Heart left ventricle (tissue), 13 donors: Measurements from ENCODE around the gene TRAFD1.

Experiments
- POLR2A ChIP-seq, 2 donors: fragments of 450-650 bp; IDR thresholded peaks; one replicate each; pipeline ENCODE4 v1.6.1; 2017; ENCODE audit warnings: antibody characterized with exemption in 2 of 2, mild to moderate bottlenecking in 2 of 2, moderate library complexity in 2 of 2
- TF ChIP-seq, protein P1 (sequence below), 12 donors: fragments of 200-600 bp; sonication (generic) in 4 of 12; IDR thresholded peaks; one replicate each; pipeline versions ENCODE4 v1.5.0 to v1.8.0; 2018 to 2022; ENCODE audit warnings: antibody characterized with exemption in 12 of 12, mild to moderate bottlenecking in 5 of 12
- donor health status: ischemic (EF 13 %, LVEDD 7.1; RV severe dilation, severe dysfunction).
- donor health status: DM: no; HTN: yes; CAD: no.
- donor health status: DM: no; HTN: no; CAD: no.
- donor health status: ischemic (EF 25% LVEDD 6.9; RV normal size, moderate dysfunction).
- donor health status: ischemic (EF 25% LVEDD 5.7; RV mildly dilated, moderate dysfunction).
- donor health status: ischemic (EF 35%, LVEDD 5.7; RV mildly dilated, moderate dysfunction).
- donor health status: nonischemic (EF 11% LVEDD 7.7; RV severe dilation, severe dysfunction).
- donor health status: DM: yes; HTN: yes; CAD: no.
- donor health status: PGD.
- donor health status: ischemic (EF 29% LVEDD 5.4; RV normal size, mild dysfunction).
- donor health status: nonischemic (EF 23%, LVEDD 6.1; RV moderate dilation, normal function).

DNA sequence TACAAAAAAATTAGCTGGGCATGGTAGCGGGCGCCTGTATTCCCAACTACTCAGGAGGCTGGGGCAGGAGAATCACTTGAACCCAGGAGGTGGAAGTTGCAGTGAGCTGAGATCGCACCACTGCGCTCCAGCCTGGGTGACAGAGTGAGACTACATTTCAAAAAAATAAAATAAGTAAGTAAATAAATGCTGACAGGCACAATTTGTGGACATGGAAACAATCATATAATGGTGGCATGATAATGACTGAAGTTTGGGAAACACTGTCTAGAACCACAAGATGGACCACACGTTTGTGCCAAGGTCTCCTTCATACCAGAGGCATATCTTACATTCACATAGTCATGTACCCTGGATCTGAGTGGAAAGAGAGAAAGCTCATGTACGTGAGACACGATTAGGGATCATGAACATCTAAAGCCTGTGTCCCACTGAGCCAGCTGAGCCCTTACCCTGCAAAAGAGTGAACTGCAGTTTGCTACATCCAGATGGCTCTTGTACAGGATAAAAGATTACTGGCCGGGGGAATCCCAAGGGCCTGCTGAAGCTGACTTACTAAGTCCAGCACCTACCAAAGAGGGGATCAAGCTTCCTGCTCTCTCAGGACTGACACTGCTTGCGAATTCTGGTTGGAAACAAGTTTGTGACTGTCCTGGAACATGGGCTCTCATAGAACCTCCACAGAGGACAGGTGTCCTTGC, 62.9 kb downstream of the TRAFD1 start:
- TF ChIP-seq, protein P1, sequence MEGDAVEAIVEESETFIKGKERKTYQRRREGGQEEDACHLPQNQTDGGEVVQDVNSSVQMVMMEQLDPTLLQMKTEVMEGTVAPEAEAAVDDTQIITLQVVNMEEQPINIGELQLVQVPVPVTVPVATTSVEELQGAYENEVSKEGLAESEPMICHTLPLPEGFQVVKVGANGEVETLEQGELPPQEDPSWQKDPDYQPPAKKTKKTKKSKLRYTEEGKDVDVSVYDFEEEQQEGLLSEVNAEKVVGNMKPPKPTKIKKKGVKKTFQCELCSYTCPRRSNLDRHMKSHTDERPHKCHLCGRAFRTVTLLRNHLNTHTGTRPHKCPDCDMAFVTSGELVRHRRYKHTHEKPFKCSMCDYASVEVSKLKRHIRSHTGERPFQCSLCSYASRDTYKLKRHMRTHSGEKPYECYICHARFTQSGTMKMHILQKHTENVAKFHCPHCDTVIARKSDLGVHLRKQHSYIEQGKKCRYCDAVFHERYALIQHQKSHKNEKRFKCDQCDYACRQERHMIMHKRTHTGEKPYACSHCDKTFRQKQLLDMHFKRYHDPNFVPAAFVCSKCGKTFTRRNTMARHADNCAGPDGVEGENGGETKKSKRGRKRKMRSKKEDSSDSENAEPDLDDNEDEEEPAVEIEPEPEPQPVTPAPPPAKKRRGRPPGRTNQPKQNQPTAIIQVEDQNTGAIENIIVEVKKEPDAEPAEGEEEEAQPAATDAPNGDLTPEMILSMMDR (IDR thresholded peaks at IDR 0.05), result no peak
- TF ChIP-seq POLR2A (IDR thresholded peaks at IDR 0.05), result no peak
